HepG2 (cell line): ENCODE measurements around the gene HIPK4. TPM values are rescaled to one million over a fixed set of nuclear protein-coding genes. Genes with fewer than 3 reads are reported as not detected.

ENCODE experiments used
- FOXO1 ChIP-seq: sonication (generic); formaldehyde crosslinking; IDR thresholded peaks from 2 replicates; pipeline ENCODE4 v1.4.0; 2020; ENCODE audit warnings: missing genetic modification reagents
- HNF4A ChIP-seq: sonication (generic); formaldehyde crosslinking; IDR thresholded peaks from 2 replicates; pipeline ENCODE4 v1.4.0; 2020; ENCODE audit warnings: missing genetic modification reagents
- NBN ChIP-seq: fragments of 450-650 bp; conservative IDR thresholded peaks from 2 replicates; pipeline ENCODE4 v1.6.1; 2017
- PAF1 ChIP-seq: IDR thresholded peaks from 2 replicates; pipeline ENCODE4 v1.6.1; 2016; ENCODE audit warnings: missing genetic modification reagents, missing compliant biosample characterization
- STAT6 ChIP-seq: sonication (generic); formaldehyde crosslinking; IDR thresholded peaks from 2 replicates; pipeline ENCODE4 v1.4.0; 2020; ENCODE audit warnings: missing genetic modification reagents, mild to moderate bottlenecking, borderline replicate concordance
- TERF1 ChIP-seq: sonication (generic); formaldehyde crosslinking; IDR thresholded peaks from 2 replicates; pipeline ENCODE4 v1.8.0; 2022; ENCODE audit warnings: mild to moderate bottlenecking, missing genetic modification reagents, moderate library complexity
- WIZ ChIP-seq: sonication (generic); formaldehyde crosslinking; IDR thresholded peaks from 2 replicates; pipeline ENCODE4 v1.5.1; 2020; ENCODE audit warnings: mild to moderate bottlenecking, missing genetic modification reagents
- ZBTB46 ChIP-seq: sonication (generic); formaldehyde crosslinking; IDR thresholded peaks from 2 replicates; pipeline ENCODE4 v1.4.0; 2020; ENCODE audit warnings: mild to moderate bottlenecking, missing genetic modification reagents, borderline replicate concordance
- ZNF407 ChIP-seq: sonication (generic); formaldehyde crosslinking; IDR thresholded peaks from one replicate; pipeline ENCODE4 v1.5.1; 2020; ENCODE audit warnings: mild to moderate bottlenecking, missing genetic modification reagents; ENCODE audit errors: not compliant biosample characterization
- ZNF546 ChIP-seq: sonication (generic); formaldehyde crosslinking; conservative IDR thresholded peaks from 2 replicates; pipeline ENCODE4 v1.8.1; 2023; ENCODE audit warnings: mild to moderate bottlenecking, missing genetic modification reagents
- ZNF709 ChIP-seq: sonication (generic); formaldehyde crosslinking; IDR thresholded peaks from 2 replicates; pipeline ENCODE4 v1.5.0; 2020; ENCODE audit warnings: mild to moderate bottlenecking, missing genetic modification reagents
- ZNF724P ChIP-seq: sonication (generic); formaldehyde crosslinking; IDR thresholded peaks from 2 replicates; pipeline ENCODE4 v1.8.0; 2022; ENCODE audit warnings: missing genetic modification reagents, borderline replicate concordance
- ZNF773 ChIP-seq: sonication (generic); formaldehyde crosslinking; IDR thresholded peaks from 2 replicates; pipeline ENCODE4 v1.4.0; 2020; ENCODE audit warnings: missing genetic modification reagents, borderline replicate concordance
- polyA plus RNA-seq, 8 experiments: library from polyadenylated mRNA; depleted of rRNA in 3 of 8; stranded (reverse) in 7 of 8; unstranded in 1 of 8; fragments of >200 nt; fragmentation: Illumina TruSeq in 4 of 8; extraction: Trizol in 4 of 8; gene quantifications; 2 replicates each; pipeline versions ENCODE4 v1.2.1 to v1.2.3, GENCODE V29; 2011 to 2016; ENCODE audit warnings: low read depth in 4 of 8, missing spikeins in 1 of 8, mixed read lengths in 1 of 8; ENCODE audit not compliant: insufficient read depth in 1 of 8
- total RNA-seq, 5 experiments: library from RNA; depleted of rRNA; stranded (reverse); fragments of >200 nt; fragmentation: Illumina TruSeq; extraction: Trizol; gene quantifications; 2 replicates each; pipeline ENCODE4 v1.2.3, GENCODE V29; 2016; ENCODE audit warnings: low read depth in 1 of 5

HIPK4 gene
- total and polyA plus RNA-seq, 2 of the 13 experiments (the other 11 are each of a cell fraction or from before 2014, with no cell fraction given): 0.03 TPM; not detected in 1

GRCh38 chr19:40425450-40426287, 35.7 kb upstream of the HIPK4 start, which contains the start of gene SERTAD1 (continued):
- TF ChIP-seq ZNF407 (CRISPR knock-in tag) (peak; percentile 25), FOXO1 (CRISPR knock-in tag) (no peak), ZBTB46 (no peak), ZNF709 (CRISPR knock-in tag) (peak; percentile 64; the same call in 1 of the 2 replicates), STAT6 (CRISPR knock-in tag) (no peak), ZNF546 (CRISPR knock-in tag) (no peak), ZNF773 (CRISPR knock-in tag) (no peak), ZNF724P (CRISPR knock-in tag) (no peak), WIZ (no peak; the same call in 1 of the 2 replicates), NBN (no peak), TERF1 (no peak), HNF4A (CRISPR knock-in tag) (no peak), PAF1 (no peak)
